Measurements from ENCODE around the gene SHB.

The SHB gene

GRCh38 chr9:37926737-37927118 is 142.3 kb downstream of the SHB start:
- no peak for DNase-seq

GRCh38 chr9:37925786-37926736 is 143.0 kb downstream of the SHB start:
- no peak for DNase-seq

- DNase-seq, result no peak
Observed at GRCh38 chr9:37925006-37925405, 144.0 kb downstream of the SHB start.

GRCh38 chr9:37924538-37924937 is 144.5 kb downstream of the SHB start:
- no peak for DNase-seq

GRCh38 chr9:37923796-37924427 is 145.1 kb downstream of the SHB start:
- DNase-seq, result no peak

- DNase-seq, result no peak
Observed at GRCh38 chr9:37923118-37923795, 145.8 kb downstream of the SHB start.

- no peak for DNase-seq
Observed at GRCh38 chr9:37922363-37923117, 146.5 kb downstream of the SHB start.

- DNase-seq, result no peak
Observed at GRCh38 chr9:37921546-37922300, 147.3 kb downstream of the SHB start.

- no peak for DNase-seq
Observed at GRCh38 chr9:37921168-37921510, 147.9 kb downstream of the SHB start.

GRCh38 chr9:37920471-37921167 is 148.4 kb downstream of the SHB start:
- DNase-seq, result no peak

GRCh38 chr9:37919956-37920335 is 149.1 kb downstream of the SHB start:
- no peak for DNase-seq

- no peak for DNase-seq
Observed at GRCh38 chr9:37919246-37919955, 149.6 kb downstream of the SHB start.

- no peak for DNase-seq
Observed at GRCh38 chr9:37918665-37919170, 150.3 kb downstream of the SHB start.

- DNase-seq, result no peak
Observed at GRCh38 chr9:37917801-37918664, 151.0 kb downstream of the SHB start.

GRCh38 chr9:37917313-37917731 is 151.7 kb downstream of the SHB start:
- DNase-seq, result no peak

- DNase-seq, result no peak
Observed at GRCh38 chr9:37916471-37917312, 152.3 kb downstream of the SHB start.

- no peak for DNase-seq
Observed at GRCh38 chr9:37915911-37916470, 153.0 kb downstream of the SHB start.

GRCh38 chr9:37914701-37915358 is 154.2 kb downstream of the SHB start:
- peak; percentile 16 for DNase-seq

Measured in femur (tissue), 1 donor.